HEK293T (cell line): ENCODE results near the gene RPUSD2.

Experiments used
- BHLHE40 ChIP-seq: fragments of 450-650 bp; IDR thresholded peaks from 2 replicates; pipeline ENCODE4 v1.6.1; 2016; ENCODE audit warnings: mild to moderate bottlenecking, moderate library complexity, borderline replicate concordance
- CTBP1 ChIP-seq: fragments of 450-650 bp; IDR thresholded peaks from 2 replicates; pipeline ENCODE4 v1.6.1; 2016; ENCODE audit warnings: borderline replicate concordance
- ELF4 ChIP-seq: fragments of 450-650 bp; IDR thresholded peaks from 2 replicates; pipeline ENCODE4 v1.6.1; 2017; ENCODE audit warnings: antibody characterized with exemption
- FOXA1 ChIP-seq: fragments of 450-650 bp; IDR thresholded peaks from 2 replicates; pipeline ENCODE4 v1.6.1; 2016; ENCODE audit warnings: mild to moderate bottlenecking
- FOXK2 ChIP-seq: fragments of 450-650 bp; IDR thresholded peaks from 2 replicates; pipeline ENCODE4 v1.6.1; 2016; ENCODE audit warnings: mild to moderate bottlenecking
- FOXM1 ChIP-seq: fragments of 450-650 bp; IDR thresholded peaks from 2 replicates; pipeline ENCODE4 v1.6.1; 2017; ENCODE audit warnings: mild to moderate bottlenecking, borderline replicate concordance
- HDGF ChIP-seq: fragments of 450-650 bp; IDR thresholded peaks from 2 replicates; pipeline ENCODE4 v1.6.1; 2017; ENCODE audit warnings: antibody characterized with exemption, borderline replicate concordance
- NFRKB ChIP-seq: fragments of 450-650 bp; IDR thresholded peaks from 2 replicates; pipeline ENCODE4 v1.6.1; 2016; ENCODE audit warnings: mild to moderate bottlenecking, moderate library complexity
- SP1 ChIP-seq: fragments of 450-650 bp; IDR thresholded peaks from 2 replicates; pipeline ENCODE4 v1.6.1; 2017
- TARDBP ChIP-seq: fragments of 450-650 bp; IDR thresholded peaks from 2 replicates; pipeline ENCODE4 v1.6.1; 2016
- ZNF384 ChIP-seq: fragments of 450-650 bp; IDR thresholded peaks from 2 replicates; pipeline ENCODE4 v1.6.1; 2016
- TF ChIP-seq, protein P1 (sequence below): fragments of 450-650 bp; IDR thresholded peaks from 2 replicates; pipeline ENCODE4 v1.6.1; 2016

DNA sequence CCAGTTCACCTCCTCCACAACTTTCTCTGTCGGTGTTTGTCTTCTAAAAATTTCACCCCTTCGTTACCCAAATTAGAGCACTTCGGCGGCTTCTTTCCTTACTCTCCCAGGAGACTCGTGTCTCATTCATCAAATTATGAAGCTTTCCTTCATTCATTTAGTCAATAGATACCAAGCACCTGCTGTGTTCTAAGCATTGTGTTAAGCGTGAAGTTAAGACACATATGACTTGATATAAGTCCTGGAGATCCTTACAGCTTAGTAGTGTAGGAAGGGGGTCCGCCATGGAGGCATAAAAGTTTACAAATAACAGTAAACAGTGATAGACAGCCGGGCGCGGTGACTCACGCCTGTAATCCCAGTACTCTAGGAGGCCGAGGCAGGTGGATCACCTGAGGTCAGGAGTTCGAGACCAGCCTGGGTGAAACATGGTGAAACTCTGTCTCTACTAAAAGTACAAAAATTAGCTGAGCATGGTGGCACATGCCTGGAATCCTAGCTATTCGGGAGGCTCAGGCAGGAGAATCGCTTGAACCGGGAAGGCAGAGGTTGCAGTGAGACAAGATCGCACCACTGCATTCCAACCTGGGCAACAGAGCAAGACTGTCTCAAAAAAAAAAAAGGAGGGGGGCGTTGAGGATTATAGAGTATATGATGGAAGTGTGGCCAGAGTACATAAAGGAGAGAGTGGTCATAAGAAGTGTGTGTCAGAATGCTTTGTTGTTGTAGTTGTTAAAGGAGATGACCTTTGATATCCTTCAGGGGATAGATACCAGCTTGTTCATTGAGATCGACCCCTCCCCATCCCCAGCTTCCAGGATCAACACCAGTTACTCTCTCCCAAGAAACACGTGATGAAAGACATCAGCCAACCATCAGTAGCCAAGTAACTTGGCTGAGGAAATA is 3.5 kb upstream of the RPUSD2 start:
- TF ChIP-seq BHLHE40 (no peak), FOXM1 (no peak), SP1 (no peak), NFRKB (no peak), ZNF384 (no peak), HDGF (no peak), FOXA1 (no peak), ELF4 (no peak), CTBP1 (no peak), FOXK2 (no peak), TARDBP (no peak)
- TF ChIP-seq, protein P1, sequence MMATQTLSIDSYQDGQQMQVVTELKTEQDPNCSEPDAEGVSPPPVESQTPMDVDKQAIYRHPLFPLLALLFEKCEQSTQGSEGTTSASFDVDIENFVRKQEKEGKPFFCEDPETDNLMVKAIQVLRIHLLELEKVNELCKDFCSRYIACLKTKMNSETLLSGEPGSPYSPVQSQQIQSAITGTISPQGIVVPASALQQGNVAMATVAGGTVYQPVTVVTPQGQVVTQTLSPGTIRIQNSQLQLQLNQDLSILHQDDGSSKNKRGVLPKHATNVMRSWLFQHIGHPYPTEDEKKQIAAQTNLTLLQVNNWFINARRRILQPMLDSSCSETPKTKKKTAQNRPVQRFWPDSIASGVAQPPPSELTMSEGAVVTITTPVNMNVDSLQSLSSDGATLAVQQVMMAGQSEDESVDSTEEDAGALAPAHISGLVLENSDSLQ: peak; percentile 45
